ENCODE measurements around the gene VIL1.

Gene VIL1

DNA sequence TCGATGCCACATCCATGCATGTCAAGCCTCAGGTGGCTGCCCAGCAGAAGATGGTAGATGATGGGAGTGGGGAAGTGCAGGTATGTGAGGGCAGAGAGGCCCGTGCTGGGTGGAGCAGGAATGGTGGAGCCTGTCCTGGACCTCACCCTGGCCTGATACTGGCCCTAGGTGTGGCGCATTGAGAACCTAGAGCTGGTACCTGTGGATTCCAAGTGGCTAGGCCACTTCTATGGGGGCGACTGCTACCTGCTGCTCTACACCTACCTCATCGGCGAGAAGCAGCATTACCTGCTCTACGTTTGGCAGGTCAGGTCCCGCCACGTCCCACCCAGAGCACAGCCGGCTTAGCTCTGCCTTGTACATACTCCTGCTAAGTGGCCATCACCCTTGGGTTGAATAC is 13.0 kb downstream of the VIL1 start:
- TF ChIP-seq ZNF274 (IDR thresholded peaks at IDR 0.05; ENCODE audit: low read depth, low read length) = no peak
- no peak overlapping the region for H3K4me3 ChIP-seq (ENCODE audit: low read length)

DNA sequence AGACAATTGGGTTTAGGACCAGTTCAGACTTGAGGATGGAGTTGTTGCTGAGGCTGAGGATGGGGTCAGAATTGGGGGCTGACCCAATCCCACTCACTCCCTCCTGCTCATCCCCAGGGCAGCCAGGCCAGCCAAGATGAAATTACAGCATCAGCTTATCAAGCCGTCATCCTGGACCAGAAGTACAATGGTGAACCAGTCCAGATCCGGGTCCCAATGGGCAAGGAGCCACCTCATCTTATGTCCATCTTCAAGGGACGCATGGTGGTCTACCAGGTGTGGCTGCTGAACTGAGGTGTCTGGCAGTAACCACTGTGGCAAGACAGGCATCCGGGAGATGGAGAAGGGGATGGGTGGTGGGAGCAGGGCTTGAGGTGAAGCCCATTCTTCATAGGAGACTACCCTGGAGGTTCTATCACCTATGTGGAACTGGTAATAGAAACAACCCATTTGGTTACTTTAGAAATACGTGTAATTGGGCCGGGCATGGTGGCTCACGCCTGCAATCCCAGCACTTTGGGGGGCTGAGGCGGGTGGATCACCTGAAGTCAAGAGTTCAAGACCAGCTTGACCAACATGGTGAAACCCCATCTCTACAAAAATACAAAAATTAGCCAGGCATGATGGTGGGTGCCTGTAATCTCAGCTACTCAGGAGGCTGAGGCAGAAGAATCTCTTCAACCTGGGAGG is 13.9 kb downstream of the VIL1 start:
- no peak for TF ChIP-seq ZNF274 (IDR thresholded peaks at IDR 0.05; ENCODE audit: low read depth, low read length)
- no peak overlapping the region for H3K4me3 ChIP-seq (ENCODE audit: low read length)

DNA sequence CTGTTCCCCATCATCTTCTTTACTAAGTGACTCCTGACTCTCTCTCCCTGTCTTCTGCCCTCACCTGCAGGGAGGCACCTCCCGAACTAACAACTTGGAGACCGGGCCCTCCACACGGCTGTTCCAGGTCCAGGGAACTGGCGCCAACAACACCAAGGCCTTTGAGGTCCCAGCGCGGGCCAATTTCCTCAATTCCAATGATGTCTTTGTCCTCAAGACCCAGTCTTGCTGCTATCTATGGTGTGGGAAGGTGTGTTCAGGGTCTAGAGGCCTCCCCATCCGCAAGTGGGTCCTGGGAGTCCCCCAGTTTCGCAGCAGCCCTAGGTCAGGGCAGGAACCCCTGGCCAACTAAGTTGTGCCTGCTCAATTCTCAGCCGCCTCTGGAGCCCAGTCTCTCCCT is 15.5 kb downstream of the VIL1 start:
- no peak overlapping the region for H3K4me3 ChIP-seq (ENCODE audit: low read length)
- TF ChIP-seq ZNF274 (IDR thresholded peaks at IDR 0.05; ENCODE audit: low read depth, low read length) = no peak

DNA sequence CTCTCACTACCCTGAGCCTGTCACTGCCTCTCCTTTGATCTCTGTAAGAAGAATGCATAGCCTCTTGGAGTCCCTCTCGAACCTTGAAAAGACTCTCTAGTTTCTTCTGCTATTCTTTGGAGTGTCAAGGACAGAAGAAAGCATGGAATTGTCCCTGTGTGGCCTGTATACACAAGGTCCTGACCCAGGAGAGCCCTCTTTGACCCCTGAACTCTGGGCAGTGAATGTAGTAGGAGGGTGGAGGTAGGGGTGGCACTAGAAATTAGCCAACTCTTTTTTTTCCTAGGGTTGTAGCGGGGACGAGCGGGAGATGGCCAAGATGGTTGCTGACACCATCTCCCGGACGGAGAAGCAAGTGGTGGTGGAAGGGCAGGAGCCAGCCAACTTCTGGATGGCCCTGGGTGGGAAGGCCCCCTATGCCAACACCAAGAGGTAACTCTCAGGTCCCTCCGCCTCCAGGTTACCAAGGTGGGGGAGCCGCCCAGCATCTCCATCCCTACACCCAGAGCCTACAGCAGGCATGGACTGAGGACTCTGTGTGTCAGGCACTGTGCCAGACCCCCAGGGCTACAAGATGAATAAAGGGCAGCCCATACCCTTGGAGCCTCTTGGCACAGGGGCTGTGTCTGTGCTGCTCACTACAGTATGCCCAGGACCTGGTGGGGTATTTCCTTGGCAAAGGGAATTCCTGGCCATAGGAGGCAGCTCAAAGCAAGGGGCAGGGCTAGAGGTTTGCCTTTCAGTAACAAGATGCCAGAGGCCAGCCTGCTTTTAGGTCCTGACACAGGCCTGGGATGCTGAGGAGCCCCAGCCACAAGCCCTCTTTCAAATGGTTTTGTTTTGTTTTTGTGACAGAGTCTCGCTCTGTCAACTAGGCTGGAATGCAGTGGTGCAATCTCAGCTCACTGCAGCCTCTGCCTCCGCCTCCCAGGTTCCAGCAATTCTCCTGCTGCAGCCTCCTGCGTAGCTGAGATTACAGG is 16.4 kb downstream of the VIL1 start:
- no peak for TF ChIP-seq ZNF274 (IDR thresholded peaks at IDR 0.05; ENCODE audit: low read depth, low read length)

DNA sequence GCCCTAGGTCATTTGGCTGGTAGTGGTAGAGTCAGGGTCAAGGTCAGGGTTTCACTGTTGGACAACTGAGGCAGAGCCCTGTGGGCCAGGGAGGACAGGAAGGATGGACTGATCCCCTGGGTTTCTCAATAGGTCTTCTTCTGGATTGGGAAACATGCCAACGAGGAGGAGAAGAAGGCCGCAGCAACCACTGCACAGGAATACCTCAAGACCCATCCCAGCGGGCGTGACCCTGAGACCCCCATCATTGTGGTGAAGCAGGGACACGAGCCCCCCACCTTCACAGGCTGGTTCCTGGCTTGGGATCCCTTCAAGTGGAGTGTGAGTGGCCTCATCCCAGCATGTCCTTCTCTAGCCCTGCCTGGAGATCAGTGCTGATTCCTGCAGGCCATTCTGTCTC is 18.1 kb downstream of the VIL1 start:
- TF ChIP-seq ZNF274 (IDR thresholded peaks at IDR 0.05; ENCODE audit: low read depth, low read length) = no peak
- no peak overlapping the region for H3K4me3 ChIP-seq (ENCODE audit: low read length)

More for the DNA sequence above, 16.4 kb downstream of the VIL1 start:
- no peak overlapping the region for H3K4me3 ChIP-seq (ENCODE audit: low read length)

DNA sequence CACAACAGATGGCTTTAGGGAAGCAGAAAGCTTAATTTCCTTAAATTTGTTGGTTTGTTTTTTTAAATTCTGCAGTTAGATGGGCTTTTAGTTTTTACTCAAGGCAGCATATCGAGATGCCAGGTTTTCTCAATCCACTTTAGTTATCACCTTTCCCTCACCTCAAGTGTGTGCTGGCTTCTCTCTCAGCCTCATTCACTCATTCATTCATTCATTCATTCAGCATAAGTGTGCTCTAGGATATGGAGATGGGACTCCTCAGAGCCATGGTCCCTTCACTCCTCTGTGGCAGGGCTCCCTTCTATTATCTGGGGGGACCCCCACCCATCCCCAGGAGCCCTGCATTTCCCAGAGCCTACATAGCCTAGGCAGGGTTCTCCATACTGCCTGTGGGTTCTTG is 19.0 kb downstream of the VIL1 start:
- no peak overlapping the region for H3K4me3 ChIP-seq (ENCODE audit: low read length)
- no peak for TF ChIP-seq ZNF274 (IDR thresholded peaks at IDR 0.05; ENCODE audit: low read depth, low read length)

DNA sequence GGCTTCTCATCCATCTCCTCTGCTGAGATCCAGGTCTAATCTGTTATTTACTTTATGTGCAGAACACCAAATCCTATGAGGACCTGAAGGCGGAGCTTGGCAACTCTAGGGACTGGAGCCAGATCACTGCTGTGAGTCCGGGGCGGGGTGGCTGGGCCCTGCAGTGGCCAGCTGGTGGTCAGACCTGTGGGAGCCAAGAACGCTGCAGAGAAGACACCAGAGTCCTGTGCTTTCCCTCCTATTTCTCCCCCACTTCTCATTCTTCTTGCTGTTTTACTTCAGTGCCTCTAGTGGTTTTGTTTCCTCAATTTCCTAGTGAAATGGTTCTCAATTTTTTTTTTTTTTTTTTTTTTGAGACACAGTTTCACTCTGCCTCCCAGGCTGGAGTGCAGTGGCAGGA is 19.7 kb downstream of the VIL1 start:
- no peak overlapping the region for H3K4me3 ChIP-seq (ENCODE audit: low read length)
- no peak for TF ChIP-seq ZNF274 (IDR thresholded peaks at IDR 0.05; ENCODE audit: low read depth, low read length)

DNA sequence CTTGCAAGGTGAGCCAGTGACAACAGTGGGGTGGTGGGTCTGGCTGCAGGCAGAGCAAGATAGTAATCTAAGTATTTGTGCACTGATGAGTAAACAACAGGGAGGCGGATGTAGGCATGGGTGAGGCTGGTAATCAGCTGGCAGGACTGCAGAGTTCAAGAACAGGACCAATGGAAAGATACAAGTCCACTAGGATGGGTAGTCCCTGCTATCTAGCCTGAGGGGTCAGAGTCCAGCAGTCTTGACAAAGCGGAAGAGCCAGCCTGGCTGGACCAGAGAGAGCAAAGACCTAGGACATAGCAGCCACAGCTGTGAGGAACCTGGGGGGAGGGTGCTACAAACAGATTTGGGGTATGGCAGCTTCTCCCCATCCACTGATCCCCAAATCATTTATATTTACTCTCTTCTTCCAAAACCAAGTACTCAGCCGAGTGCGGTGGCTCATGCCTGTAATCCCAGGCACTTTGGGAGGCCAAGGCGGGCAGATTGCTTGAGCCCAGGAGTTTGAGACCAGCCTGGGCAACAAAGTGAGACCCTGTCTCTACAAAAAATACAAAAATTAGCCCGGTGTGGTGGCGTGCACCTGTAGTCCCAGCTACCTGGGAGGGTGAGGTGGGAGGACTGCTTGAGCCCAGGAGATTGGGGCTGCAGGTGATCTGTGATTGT is 25.9 kb downstream of the VIL1 start:
- H3K4me3 ChIP-seq (ENCODE audit: low read length) = no peak overlapping the region
- no peak for TF ChIP-seq ZNF274 (IDR thresholded peaks at IDR 0.05; ENCODE audit: low read depth, low read length)

DNA sequence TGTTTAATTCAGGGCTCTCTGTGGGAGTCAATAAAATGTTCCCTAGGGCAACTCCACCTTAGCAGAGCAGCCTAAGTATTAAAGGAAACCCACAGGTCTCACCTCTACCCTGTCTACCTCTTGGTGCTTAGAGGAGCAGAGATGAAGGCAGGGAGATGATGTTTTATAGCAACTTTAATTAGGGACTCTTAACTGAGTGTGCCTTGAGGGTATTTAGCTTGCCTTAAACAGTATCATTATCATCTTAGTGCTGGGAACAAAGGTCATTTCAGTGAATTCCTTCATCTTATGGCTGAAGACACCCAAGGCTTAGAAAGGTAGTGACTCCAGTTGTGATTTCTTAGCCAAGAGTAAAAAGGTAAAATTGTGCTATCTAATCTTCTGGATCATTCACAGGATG is 26.7 kb downstream of the VIL1 start:
- no peak overlapping the region for H3K4me3 ChIP-seq (ENCODE audit: low read length)
- TF ChIP-seq ZNF274 (IDR thresholded peaks at IDR 0.05; ENCODE audit: low read depth, low read length) = no peak

DNA sequence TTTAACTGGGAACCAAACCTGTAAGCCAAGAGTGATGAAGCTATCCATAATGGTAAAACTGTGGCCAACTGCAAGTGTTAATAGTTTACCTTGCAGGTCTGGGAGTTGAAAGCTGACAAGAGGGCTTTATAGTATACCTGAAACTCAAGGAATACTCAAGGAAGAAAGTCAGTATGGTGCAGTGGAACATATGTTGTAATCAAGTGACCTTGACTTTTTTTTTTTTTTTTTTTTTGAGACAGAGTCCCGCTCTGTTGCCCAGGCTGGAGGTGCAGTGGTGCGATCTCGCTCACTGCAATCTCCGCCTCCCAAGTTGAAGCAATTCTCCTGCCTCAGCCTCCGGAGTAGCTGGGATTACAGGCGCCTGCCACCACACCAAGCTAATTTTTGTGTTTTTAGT is 27.6 kb downstream of the VIL1 start:
- no peak for TF ChIP-seq ZNF274 (IDR thresholded peaks at IDR 0.05; ENCODE audit: low read depth, low read length)
- no peak overlapping the region for H3K4me3 ChIP-seq (ENCODE audit: low read length)

DNA sequence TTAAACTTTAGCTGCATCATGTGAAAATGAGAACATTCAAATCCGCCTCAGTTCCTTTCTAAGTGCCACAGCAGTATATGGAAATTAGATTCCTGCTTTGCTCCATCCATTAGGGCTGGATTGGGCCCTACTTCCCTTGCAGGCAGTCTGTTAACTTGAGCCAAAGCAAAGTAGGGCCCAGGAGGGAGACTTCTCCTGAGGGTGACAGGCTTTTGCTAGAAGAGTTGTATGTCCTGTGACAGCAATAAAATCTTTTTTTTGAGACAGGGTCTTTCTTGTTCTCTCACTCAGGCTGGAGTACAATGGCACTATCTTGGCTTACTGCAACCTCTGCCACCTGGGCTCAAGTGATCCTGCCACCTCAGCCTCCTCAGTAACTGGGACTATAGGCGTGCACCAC is 28.1 kb downstream of the VIL1 start:
- no peak for TF ChIP-seq ZNF274 (IDR thresholded peaks at IDR 0.05; ENCODE audit: low read depth, low read length)
- H3K4me3 ChIP-seq (ENCODE audit: low read length) = no peak overlapping the region

DNA sequence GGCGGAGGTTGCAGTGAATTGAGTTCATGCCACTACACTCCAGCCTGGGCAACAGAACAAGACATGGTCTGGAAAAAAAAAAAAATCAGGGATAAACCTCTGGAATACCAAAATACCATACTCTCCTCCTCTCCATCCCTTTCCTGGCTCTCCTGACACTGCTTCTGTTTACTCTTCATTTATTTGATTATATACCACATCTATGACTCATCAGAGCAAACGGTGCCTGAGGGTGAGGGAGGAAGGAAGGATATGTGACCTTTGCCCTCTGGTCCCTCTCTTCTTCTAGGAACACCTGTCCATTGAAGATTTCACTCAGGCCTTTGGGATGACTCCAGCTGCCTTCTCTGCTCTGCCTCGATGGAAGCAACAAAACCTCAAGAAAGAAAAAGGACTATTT is 30.0 kb downstream of the VIL1 start:
- no peak for TF ChIP-seq ZNF274 (IDR thresholded peaks at IDR 0.05; ENCODE audit: low read depth, low read length)
- no peak overlapping the region for H3K4me3 ChIP-seq (ENCODE audit: low read length)

DNA sequence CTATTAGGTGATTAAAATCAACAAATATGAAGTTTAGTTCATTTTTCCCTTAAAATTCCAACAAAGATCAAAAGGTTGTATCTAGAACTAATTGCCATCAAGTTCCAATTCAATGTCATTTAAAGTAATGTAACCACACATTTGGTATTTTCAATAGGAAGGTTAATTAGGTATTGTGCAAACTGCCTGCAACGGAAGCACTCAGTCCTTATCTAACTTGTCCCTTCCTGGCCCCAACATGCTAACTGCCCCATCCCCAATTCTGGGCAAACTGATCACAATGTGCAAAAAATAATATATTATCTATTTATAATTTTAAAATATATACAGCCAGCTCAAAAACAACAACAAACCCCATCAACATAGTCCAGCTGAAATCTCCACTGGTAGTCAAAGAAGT is 33.2 kb downstream of the VIL1 start:
- no peak overlapping the region for H3K4me3 ChIP-seq (ENCODE audit: low read length)
- TF ChIP-seq ZNF274 (IDR thresholded peaks at IDR 0.05; ENCODE audit: low read depth, low read length) = no peak

DNA sequence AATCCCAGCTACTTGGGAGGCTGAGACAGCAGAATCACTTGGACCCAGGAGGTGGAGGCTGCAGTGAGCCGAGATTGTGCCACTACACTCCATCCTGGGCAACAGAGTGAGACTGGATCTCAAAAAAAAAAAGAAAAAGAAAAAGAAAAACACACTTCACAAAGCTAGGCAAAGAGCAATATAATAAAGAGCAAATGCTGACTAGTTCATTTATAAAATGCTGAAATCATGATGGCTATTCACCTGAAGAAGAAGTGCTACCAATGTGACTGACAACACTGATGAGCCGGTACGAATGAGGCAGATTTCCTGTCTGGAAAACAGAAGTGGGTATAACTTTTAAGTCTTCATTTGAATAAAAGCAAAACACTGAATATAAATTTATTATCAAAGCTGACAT is 37.9 kb downstream of the VIL1 start:
- no peak for TF ChIP-seq ZNF274 (IDR thresholded peaks at IDR 0.05; ENCODE audit: low read depth, low read length)
- no peak overlapping the region for H3K4me3 ChIP-seq (ENCODE audit: low read length)

DNA sequence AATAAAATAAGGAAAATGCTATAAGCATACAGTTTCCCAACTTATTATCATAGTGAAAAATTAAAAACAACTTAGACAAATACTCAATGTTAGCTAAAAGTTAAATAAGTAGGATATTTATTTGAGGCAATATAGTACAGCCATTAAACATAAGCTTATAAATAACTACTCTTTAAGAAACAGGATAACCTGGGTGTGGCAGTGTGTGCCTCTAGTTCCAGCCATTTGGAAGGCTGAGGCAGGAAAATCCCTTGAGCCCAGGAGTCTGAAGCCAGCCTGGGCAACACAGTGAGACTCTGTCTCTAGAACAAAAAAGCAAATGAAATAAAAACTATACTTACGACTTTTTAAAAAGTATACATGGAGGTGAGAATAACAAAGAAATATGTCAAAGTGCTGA is 39.7 kb downstream of the VIL1 start:
- no peak overlapping the region for H3K4me3 ChIP-seq (ENCODE audit: low read length)
- TF ChIP-seq ZNF274 (IDR thresholded peaks at IDR 0.05; ENCODE audit: low read depth, low read length) = no peak

All from GM08714 (cell line).